Measurements from ENCODE around the gene C1orf198.

Gene C1orf198

GRCh38 chr1:230809256-230809990 lies 58.9 kb downstream of the C1orf198 start:
- no peak for DNase-seq (ENCODE audit: low read depth in 2 of 2)

- DNase-seq (ENCODE audit: low read depth in 2 of 2) = no peak
Observed at GRCh38 chr1:230808281-230808872, 59.9 kb downstream of the C1orf198 start.

- DNase-seq (ENCODE audit: low read depth in 2 of 2) = no peak
Observed at GRCh38 chr1:230807561-230808280, 60.6 kb downstream of the C1orf198 start.

GRCh38 chr1:230807029-230807428 lies 61.3 kb downstream of the C1orf198 start:
- no peak for DNase-seq (ENCODE audit: low read depth in 2 of 2)

- DNase-seq (ENCODE audit: low read depth in 2 of 2) = no peak
Observed at GRCh38 chr1:230806552-230806951, 61.8 kb downstream of the C1orf198 start.

- DNase-seq (ENCODE audit: low read depth in 2 of 2) = no peak
Observed at GRCh38 chr1:230804396-230804795, 63.9 kb downstream of the C1orf198 start.

GRCh38 chr1:230800891-230801840 lies 67.2 kb downstream of the C1orf198 start:
- no peak for DNase-seq (ENCODE audit: low read depth in 2 of 2)

- DNase-seq (ENCODE audit: low read depth in 2 of 2) = no peak
Observed at GRCh38 chr1:230798491-230798890, 69.8 kb downstream of the C1orf198 start.

- no peak for DNase-seq (ENCODE audit: low read depth in 2 of 2)
Observed at GRCh38 chr1:230797942-230798365, 70.4 kb downstream of the C1orf198 start.

GRCh38 chr1:230797376-230797920 lies 70.9 kb downstream of the C1orf198 start:
- no peak for DNase-seq (ENCODE audit: low read depth in 2 of 2)

GRCh38 chr1:230796626-230797025 lies 71.7 kb downstream of the C1orf198 start:
- no peak for DNase-seq (ENCODE audit: low read depth in 2 of 2)

GRCh38 chr1:230794871-230795605 lies 73.3 kb downstream of the C1orf198 start:
- no peak for DNase-seq (ENCODE audit: low read depth in 2 of 2)

- no peak for DNase-seq (ENCODE audit: low read depth in 2 of 2)
Observed at GRCh38 chr1:230794431-230794830, 73.9 kb downstream of the C1orf198 start.

GRCh38 chr1:230793463-230793745 lies 74.9 kb downstream of the C1orf198 start:
- no peak for DNase-seq (ENCODE audit: low read depth in 2 of 2)

GRCh38 chr1:230792691-230793462 lies 75.4 kb downstream of the C1orf198 start:
- DNase-seq (ENCODE audit: low read depth in 2 of 2) = no peak

- no peak for DNase-seq (ENCODE audit: low read depth in 2 of 2)
Observed at GRCh38 chr1:230791986-230792564, 76.2 kb downstream of the C1orf198 start.

GRCh38 chr1:230790026-230790425 lies 78.3 kb downstream of the C1orf198 start:
- DNase-seq (ENCODE audit: low read depth in 2 of 2) = no peak

GRCh38 chr1:230788561-230789275 lies 79.6 kb downstream of the C1orf198 start:
- no peak for DNase-seq (ENCODE audit: low read depth in 2 of 2)

GRCh38 chr1:230787471-230787870 lies 80.8 kb downstream of the C1orf198 start:
- no peak for DNase-seq (ENCODE audit: low read depth in 2 of 2)

Data from activated CD4-positive, alpha-beta T cell treated with anti-CD3 and anti-CD28 coated beads for 24 hours (primary cell).